HepG2 (cell line): ENCODE measurements around the gene P2RX7. TPM values are rescaled to one million over a fixed set of nuclear protein-coding genes. Genes with fewer than 3 reads are reported as not detected.

ENCODE experiments used
- ATAC-seq: fragments of 200-7000 bp; cut with Tn5 transposase; 3 replicates; pipeline ENCODE4 v1.9.1; 2020; ENCODE audit warnings: mild to moderate bottlenecking, moderate library complexity
- BruUV-seq: library from RNA; stranded (reverse); fragments of 400-500 nt; replicated peaks from 2 replicates; lab custom pipeline; 2021; lab: Mats Ljungman, UMichigan
- CTCF ChIA-PET: fragments of 300-600 bp; formaldehyde crosslinking; extraction: SDS; loops from one replicate; lab custom pipeline; 2021; ENCODE audit warnings: low total read pairs, inconsistent platforms, low intra/inter-chr PET ratio; lab: Yijun Ruan, JAX
- POLR2A ChIA-PET: fragments of 350-600 bp; sonication (Branson Sonifier 250); formaldehyde crosslinking; loops from one replicate; lab custom pipeline; 2020; ENCODE audit warnings: antibody characterized with exemption, inconsistent platforms; lab: Yijun Ruan, JAX
- DNase-seq: peaks from one replicate; pipeline ENCODE4 v3.0.0-alpha.2; 2015; ENCODE audit warnings: low spot score
- FAIRE-seq: peaks from 3 replicates; lab custom pipeline; 2011; peaks lifted over from hg19 to GRCh38; lab: Jason Lieb, UNC
- H2AFZ ChIP-seq: one replicate; pipeline ENCODE4 v1.6.1; 2011; ENCODE audit warnings: low read length, inconsistent platforms
- H3K27ac ChIP-seq: fragments of 300-600 bp; 3 replicates; pipeline ENCODE4 v1.8.0; 2011; ENCODE audit warnings: mixed run types, mild to moderate bottlenecking, mixed read lengths, low read length, inconsistent platforms; ENCODE audit not compliant: insufficient read depth; ENCODE audit errors: extremely low read length
- H3K27me3 ChIP-seq, 2 experiments: fragments of 200-600 bp in 1 of 2; 2 replicates in 1 of 2; 3 replicates in 1 of 2; pipeline versions ENCODE4 v1.6.0 to v1.8.0; 2011; ENCODE audit warnings: low read length in 2 of 2, mild to moderate bottlenecking in 2 of 2, moderate library complexity in 2 of 2, inconsistent platforms in 1 of 2; ENCODE audit not compliant: insufficient read depth in 2 of 2, control insufficient read depth in 1 of 2
- H3K36me3 ChIP-seq, 2 experiments: fragments of 200-600 bp in 1 of 2; replicated peaks in 1 of 2; 2 replicates in 1 of 2; 3 replicates in 1 of 2; pipeline versions ENCODE4 v1.5.1 to v1.8.0; 2011; ENCODE audit warnings: low read length in 2 of 2, inconsistent platforms in 1 of 2; ENCODE audit not compliant: insufficient read depth in 2 of 2, control insufficient read depth in 1 of 2
- H3K4me1 ChIP-seq: 2 replicates; pipeline ENCODE4 v1.5.1; 2012; ENCODE audit warnings: low read length, inconsistent platforms; ENCODE audit not compliant: insufficient read depth
- H3K4me2 ChIP-seq: 2 replicates; pipeline ENCODE4 v1.6.0; 2011; ENCODE audit warnings: low read depth, low read length, inconsistent platforms
- H3K4me3 ChIP-seq, 3 experiments: fragments of 200-600 bp in 1 of 3; sonication (generic), shearing (Covaris generic) in 1 of 3; replicated peaks in 1 of 3; 2 replicates each; pipeline ENCODE4 v1.5.1; 2011 to 2016; ENCODE audit warnings: low read length in 3 of 3, inconsistent platforms in 2 of 3, low read depth in 2 of 3, mild to moderate bottlenecking in 2 of 3, control low read depth in 1 of 3, mixed read lengths in 1 of 3; ENCODE audit not compliant: insufficient read depth in 1 of 3
- H3K79me2 ChIP-seq: one replicate; pipeline ENCODE4 v1.6.1; 2011; ENCODE audit warnings: low read length, inconsistent platforms; ENCODE audit not compliant: insufficient read depth
- H3K9ac ChIP-seq: 2 replicates; pipeline ENCODE4 v1.6.0; 2011; ENCODE audit warnings: mild to moderate bottlenecking, low read depth, low read length, inconsistent platforms; ENCODE audit not compliant: insufficient read depth
- H3K9me3 ChIP-seq: 2 replicates; pipeline ENCODE4 v1.5.1; 2012; ENCODE audit warnings: mild to moderate bottlenecking, low read length
- H4K20me1 ChIP-seq: 2 replicates; pipeline ENCODE4 v1.6.0; 2011; ENCODE audit warnings: inconsistent platforms, mild to moderate bottlenecking, low read length, moderate library complexity; ENCODE audit not compliant: insufficient read depth
- ERF ChIP-seq: IDR thresholded peaks from 2 replicates; pipeline ENCODE4 v1.6.1; 2018; ENCODE audit warnings: missing biosample characterization, missing genetic modification reagents
- FOSL2 ChIP-seq: sonication (generic); formaldehyde crosslinking; IDR thresholded peaks from 2 replicates; pipeline ENCODE4 v1.4.0; 2020; ENCODE audit warnings: missing genetic modification reagents
- GATAD2A ChIP-seq: IDR thresholded peaks from 2 replicates; pipeline ENCODE4 v1.6.1; 2016
- KDM6A ChIP-seq: IDR thresholded peaks from 2 replicates; pipeline ENCODE4 v1.6.1; 2016; ENCODE audit warnings: low read depth
- MEF2D ChIP-seq: sonication (generic); formaldehyde crosslinking; IDR thresholded peaks from 2 replicates; pipeline ENCODE4 v1.5.1; 2020; ENCODE audit warnings: mild to moderate bottlenecking, missing genetic modification reagents
- NAIF1 ChIP-seq: sonication (generic); formaldehyde crosslinking; IDR thresholded peaks from 2 replicates; pipeline ENCODE4 v1.5.0; 2020; ENCODE audit warnings: mild to moderate bottlenecking, missing genetic modification reagents, borderline replicate concordance
- RARA ChIP-seq: IDR thresholded peaks from 2 replicates; pipeline ENCODE4 v1.6.1; 2016; ENCODE audit warnings: missing genetic modification reagents, missing compliant biosample characterization
- RXRB ChIP-seq: IDR thresholded peaks from 2 replicates; pipeline ENCODE4 v1.6.1; 2016; ENCODE audit warnings: borderline replicate concordance, missing genetic modification reagents, missing compliant biosample characterization
- WIZ ChIP-seq: sonication (generic); formaldehyde crosslinking; IDR thresholded peaks from 2 replicates; pipeline ENCODE4 v1.5.1; 2020; ENCODE audit warnings: mild to moderate bottlenecking, missing genetic modification reagents
- ZFP37 ChIP-seq: sonication (generic); formaldehyde crosslinking; IDR thresholded peaks from 2 replicates; pipeline ENCODE4 v1.4.0; 2020; ENCODE audit warnings: missing genetic modification reagents, borderline replicate concordance
- ZGPAT ChIP-seq: IDR thresholded peaks from 2 replicates; pipeline ENCODE4 v1.6.1; 2016; ENCODE audit warnings: mild to moderate bottlenecking
- ZNF121 ChIP-seq: sonication (generic); formaldehyde crosslinking; IDR thresholded peaks from 2 replicates; pipeline ENCODE4 v1.5.0; 2020; ENCODE audit warnings: mild to moderate bottlenecking, missing genetic modification reagents
- ZNF382 ChIP-seq: sonication (generic); formaldehyde crosslinking; IDR thresholded peaks from 2 replicates; pipeline ENCODE4 v1.5.0; 2020; ENCODE audit warnings: missing genetic modification reagents, mild to moderate bottlenecking, borderline replicate concordance
- WGBS: methylation state at CpG from one replicate; pipeline ENCODE4 v1.1.6; 2017; ENCODE audit warnings: low lambda C conversion rate; 5-methylcytosine and 5-hydroxymethylcytosine counted together
- in situ Hi-C: cut with HindIII; loops from 2 replicates; pipeline ENCODE4 v1.10.0; 2017; ENCODE audit warnings: low pct_unique_long_range_greater_than_20kb; ENCODE audit not compliant: extremely low pct_ligation_motif_present
- intact Hi-C: fragments of 100-400 bp; cut with micrococcal nuclease; formaldehyde crosslinking; loops from one replicate; pipeline ENCODE4 v1.10.0; 2022; ENCODE audit not compliant: unreplicated experiment
- polyA plus RNA-seq, 8 experiments: library from polyadenylated mRNA; depleted of rRNA in 3 of 8; stranded (reverse) in 7 of 8; unstranded in 1 of 8; fragments of >200 nt; fragmentation: Illumina TruSeq in 4 of 8; extraction: Trizol in 4 of 8; gene quantifications; 2 replicates each; pipeline versions ENCODE4 v1.2.1 to v1.2.3, GENCODE V29; 2011 to 2016; ENCODE audit warnings: low read depth in 4 of 8, missing spikeins in 1 of 8, mixed read lengths in 1 of 8; ENCODE audit not compliant: insufficient read depth in 1 of 8
- total RNA-seq, 5 experiments: library from RNA; depleted of rRNA; stranded (reverse); fragments of >200 nt; fragmentation: Illumina TruSeq; extraction: Trizol; gene quantifications; 2 replicates each; pipeline ENCODE4 v1.2.3, GENCODE V29; 2016; ENCODE audit warnings: low read depth in 1 of 5
- TF ChIP-seq, protein P1 (sequence below): sonication (generic); formaldehyde crosslinking; IDR thresholded peaks from 2 replicates; pipeline ENCODE4 v1.5.0; 2020; ENCODE audit warnings: mild to moderate bottlenecking, missing genetic modification reagents
- TF ChIP-seq, protein P2 (sequence below): IDR thresholded peaks from 2 replicates; pipeline ENCODE4 v1.4.0; 2020; ENCODE audit warnings: mild to moderate bottlenecking, missing genetic modification reagents

The P2RX7 gene
- total and polyA plus RNA-seq, 2 of the 13 experiments (the other 11 are each of a cell fraction or from before 2014, with no cell fraction given), result 0.13 to 0.73 TPM

- DNase-seq (peak; percentile 38), FAIRE-seq (peak; percentile 54), ATAC-seq (peak; percentile 28; the same call in 1 of the 3 replicates)
- Histone ChIP-seq H3K36me3 (peaks cover 0 to 2% of the 10 kb centered on the region in 2 experiments; a peak in 1 of 5 replicates), H3K27me3 (no peaks in the 10 kb centered on the region), H3K4me2 (0 out of 2 replicates have a peak overlapping the region, but pooled peaks have one; percentile 6), H3K4me1 (peaks cover 49% of the 10 kb centered on the region), H3K4me3 (no peak overlapping the region), H3K79me2 (peaks cover 4% of the 10 kb centered on the region), H2AFZ (no peak overlapping the region), H3K9ac (no peak overlapping the region), H3K9me3 (no peaks in the 10 kb centered on the region), H4K20me1 (no peaks in the 10 kb centered on the region), H3K27ac (no peak overlapping the region)
- no TSS peak for BruUV-seq
- WGBS, result 62% methylated on average over 14 of the region's 14 CpGs
- POLR2A ChIA-PET, result no interaction called here
- intact Hi-C loops, result loop anchor here (10.0 kb wide), 1 partner anchor 100 kb away; no protein-coding TSS in a partner anchor
- CTCF ChIA-PET, result no interaction called here
- in situ Hi-C loops, result no loop called here
- TF ChIP-seq RARA (CRISPR knock-in tag) (peak; percentile 28; the same call in 1 of the 2 replicates), ZGPAT (CRISPR knock-in tag) (peak; percentile 16; the same call in 1 of the 2 replicates), FOSL2 (CRISPR knock-in tag) (peak; percentile 79), ZNF382 (CRISPR knock-in tag) (no peak), ERF (0 out of 2 replicates have a peak, but pooled peaks have one; percentile 17), NAIF1 (CRISPR knock-in tag) (no peak), MEF2D (CRISPR knock-in tag) (peak; percentile 97), ZNF121 (CRISPR knock-in tag) (no peak), GATAD2A (peak; percentile 40; the same call in 1 of the 2 replicates), KDM6A (CRISPR knock-in tag) (no peak), RXRB (CRISPR knock-in tag) (0 out of 2 replicates have a peak, but pooled peaks have one; percentile 19), ZFP37 (CRISPR knock-in tag) (no peak), WIZ (CRISPR knock-in tag) (no peak)
- TF ChIP-seq, protein P1, sequence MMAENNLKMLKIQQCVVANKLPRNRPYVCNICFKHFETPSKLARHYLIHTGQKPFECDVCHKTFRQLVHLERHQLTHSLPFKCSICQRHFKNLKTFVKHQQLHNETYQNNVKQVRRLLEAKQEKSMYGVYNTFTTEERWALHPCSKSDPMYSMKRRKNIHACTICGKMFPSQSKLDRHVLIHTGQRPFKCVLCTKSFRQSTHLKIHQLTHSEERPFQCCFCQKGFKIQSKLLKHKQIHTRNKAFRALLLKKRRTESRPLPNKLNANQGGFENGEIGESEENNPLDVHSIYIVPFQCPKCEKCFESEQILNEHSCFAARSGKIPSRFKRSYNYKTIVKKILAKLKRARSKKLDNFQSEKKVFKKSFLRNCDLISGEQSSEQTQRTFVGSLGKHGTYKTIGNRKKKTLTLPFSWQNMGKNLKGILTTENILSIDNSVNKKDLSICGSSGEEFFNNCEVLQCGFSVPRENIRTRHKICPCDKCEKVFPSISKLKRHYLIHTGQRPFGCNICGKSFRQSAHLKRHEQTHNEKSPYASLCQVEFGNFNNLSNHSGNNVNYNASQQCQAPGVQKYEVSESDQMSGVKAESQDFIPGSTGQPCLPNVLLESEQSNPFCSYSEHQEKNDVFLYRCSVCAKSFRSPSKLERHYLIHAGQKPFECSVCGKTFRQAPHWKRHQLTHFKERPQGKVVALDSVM, result peak; percentile 81; the same call in 1 of the 2 replicates
- TF ChIP-seq, protein P2, sequence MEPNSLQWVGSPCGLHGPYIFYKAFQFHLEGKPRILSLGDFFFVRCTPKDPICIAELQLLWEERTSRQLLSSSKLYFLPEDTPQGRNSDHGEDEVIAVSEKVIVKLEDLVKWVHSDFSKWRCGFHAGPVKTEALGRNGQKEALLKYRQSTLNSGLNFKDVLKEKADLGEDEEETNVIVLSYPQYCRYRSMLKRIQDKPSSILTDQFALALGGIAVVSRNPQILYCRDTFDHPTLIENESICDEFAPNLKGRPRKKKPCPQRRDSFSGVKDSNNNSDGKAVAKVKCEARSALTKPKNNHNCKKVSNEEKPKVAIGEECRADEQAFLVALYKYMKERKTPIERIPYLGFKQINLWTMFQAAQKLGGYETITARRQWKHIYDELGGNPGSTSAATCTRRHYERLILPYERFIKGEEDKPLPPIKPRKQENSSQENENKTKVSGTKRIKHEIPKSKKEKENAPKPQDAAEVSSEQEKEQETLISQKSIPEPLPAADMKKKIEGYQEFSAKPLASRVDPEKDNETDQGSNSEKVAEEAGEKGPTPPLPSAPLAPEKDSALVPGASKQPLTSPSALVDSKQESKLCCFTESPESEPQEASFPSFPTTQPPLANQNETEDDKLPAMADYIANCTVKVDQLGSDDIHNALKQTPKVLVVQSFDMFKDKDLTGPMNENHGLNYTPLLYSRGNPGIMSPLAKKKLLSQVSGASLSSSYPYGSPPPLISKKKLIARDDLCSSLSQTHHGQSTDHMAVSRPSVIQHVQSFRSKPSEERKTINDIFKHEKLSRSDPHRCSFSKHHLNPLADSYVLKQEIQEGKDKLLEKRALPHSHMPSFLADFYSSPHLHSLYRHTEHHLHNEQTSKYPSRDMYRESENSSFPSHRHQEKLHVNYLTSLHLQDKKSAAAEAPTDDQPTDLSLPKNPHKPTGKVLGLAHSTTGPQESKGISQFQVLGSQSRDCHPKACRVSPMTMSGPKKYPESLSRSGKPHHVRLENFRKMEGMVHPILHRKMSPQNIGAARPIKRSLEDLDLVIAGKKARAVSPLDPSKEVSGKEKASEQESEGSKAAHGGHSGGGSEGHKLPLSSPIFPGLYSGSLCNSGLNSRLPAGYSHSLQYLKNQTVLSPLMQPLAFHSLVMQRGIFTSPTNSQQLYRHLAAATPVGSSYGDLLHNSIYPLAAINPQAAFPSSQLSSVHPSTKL, result peak; percentile 54; the same call in 1 of the 2 replicates
Measured at GRCh38 chr12:121214855-121215745, 82.4 kb downstream of the P2RX7 start.
